ENCODE measurements around the gene GOT2.

GOT2 gene

DNA sequence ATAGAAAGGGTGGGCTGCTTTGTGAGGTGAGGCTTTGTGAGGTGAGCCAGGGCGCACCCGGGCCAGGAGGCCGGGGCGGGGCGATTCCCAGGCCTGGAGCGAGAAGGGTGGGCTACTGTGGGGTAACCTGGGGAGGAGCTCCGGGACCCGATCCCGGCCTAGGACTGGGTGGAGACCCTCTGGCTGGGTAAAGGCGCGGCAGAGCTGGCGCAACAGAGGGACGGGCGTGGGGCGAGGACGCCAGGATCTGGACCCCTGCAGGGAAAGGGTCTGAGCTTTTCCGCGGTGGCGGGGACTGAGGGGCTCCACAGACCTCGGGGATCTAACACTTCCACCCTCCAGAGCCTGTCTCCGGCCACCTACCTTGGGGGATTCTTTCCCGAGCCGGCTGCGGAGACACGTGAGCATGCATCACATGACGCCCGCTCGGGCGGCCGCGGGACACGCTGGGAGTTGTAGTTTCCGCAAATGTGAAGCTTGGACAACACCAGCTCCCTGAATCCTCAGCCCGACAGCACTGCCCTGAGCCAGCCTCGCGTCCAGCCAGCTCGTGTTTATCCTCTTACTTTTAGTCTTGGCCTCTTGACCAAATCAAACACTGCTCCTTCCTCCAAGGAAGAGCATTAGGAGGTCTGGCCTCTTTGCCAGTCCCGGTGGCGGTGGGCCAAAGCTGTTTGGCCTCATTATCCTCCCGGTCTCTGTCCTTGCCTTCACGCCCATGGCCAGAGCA is 49.6 kb downstream of the GOT2 start, which contains the start of gene SLC38A7:
Gene SLC38A7 (minus strand): TSS at position 417 of the 730 bp plus-strand sequence. CDS start 4,644 bp downstream, outside the sequence.
- Histone ChIP-seq H3K79me2 (ENCODE audit: insufficient read depth, low read length) (peaks cover 8% of the 10 kb centered on the region; the same call in 1 of the 2 replicates), H3K36me3 (ENCODE audit: insufficient read depth, low read length) (peaks cover 3% of the 10 kb centered on the region; the same call in 1 of the 2 replicates), H3K27ac (ENCODE audit: low read length) (peak within 1 kb of the TSS; percentile 68), H3K9ac (ENCODE audit: low read depth, low read length) (peak within 1 kb of the TSS; percentile 69), H3K4me1 (ENCODE audit: insufficient read depth, low read length) (peaks cover 21% of the 10 kb centered on the region), H2AFZ (ENCODE audit: low read depth, low read length) (peak within 1 kb of the TSS; percentile 97), H3K27me3 (ENCODE audit: insufficient read depth, low read length, poor library complexity) (no peaks in the 10 kb centered on the region), H3K4me2 (ENCODE audit: insufficient read depth, low read length) (peak within 1 kb of the TSS; percentile 95), H4K20me1 (ENCODE audit: insufficient read depth, low read length) (peaks cover 3% of the 10 kb centered on the region; the same call in 1 of the 2 replicates), H3K9me3 (ENCODE audit: insufficient read depth, low read length, severe bottlenecking) (no peaks in the 10 kb centered on the region), H3K4me3 (ENCODE audit: low read depth in 1 of 2, low read length in 2 of 2) (peak within 1 kb of the TSS; percentile 61 to 90; a peak in 3 of 4 replicates)
- ATAC-seq (ENCODE audit: insufficient read depth, low read depth) (peak; percentile 97), DNase-seq (peak; percentile 81)
- no peak for TF ChIP-seq EZH2 (IDR thresholded peaks at IDR 0.05; ENCODE audit: borderline replicate concordance, low read depth, low read length, severe bottlenecking)
- TF ChIP-seq, protein P1, sequence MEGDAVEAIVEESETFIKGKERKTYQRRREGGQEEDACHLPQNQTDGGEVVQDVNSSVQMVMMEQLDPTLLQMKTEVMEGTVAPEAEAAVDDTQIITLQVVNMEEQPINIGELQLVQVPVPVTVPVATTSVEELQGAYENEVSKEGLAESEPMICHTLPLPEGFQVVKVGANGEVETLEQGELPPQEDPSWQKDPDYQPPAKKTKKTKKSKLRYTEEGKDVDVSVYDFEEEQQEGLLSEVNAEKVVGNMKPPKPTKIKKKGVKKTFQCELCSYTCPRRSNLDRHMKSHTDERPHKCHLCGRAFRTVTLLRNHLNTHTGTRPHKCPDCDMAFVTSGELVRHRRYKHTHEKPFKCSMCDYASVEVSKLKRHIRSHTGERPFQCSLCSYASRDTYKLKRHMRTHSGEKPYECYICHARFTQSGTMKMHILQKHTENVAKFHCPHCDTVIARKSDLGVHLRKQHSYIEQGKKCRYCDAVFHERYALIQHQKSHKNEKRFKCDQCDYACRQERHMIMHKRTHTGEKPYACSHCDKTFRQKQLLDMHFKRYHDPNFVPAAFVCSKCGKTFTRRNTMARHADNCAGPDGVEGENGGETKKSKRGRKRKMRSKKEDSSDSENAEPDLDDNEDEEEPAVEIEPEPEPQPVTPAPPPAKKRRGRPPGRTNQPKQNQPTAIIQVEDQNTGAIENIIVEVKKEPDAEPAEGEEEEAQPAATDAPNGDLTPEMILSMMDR (IDR thresholded peaks at IDR 0.05; ENCODE audit: borderline replicate concordance, extremely low read depth, low read length, poor library complexity, severe bottlenecking): no peak

DNA sequence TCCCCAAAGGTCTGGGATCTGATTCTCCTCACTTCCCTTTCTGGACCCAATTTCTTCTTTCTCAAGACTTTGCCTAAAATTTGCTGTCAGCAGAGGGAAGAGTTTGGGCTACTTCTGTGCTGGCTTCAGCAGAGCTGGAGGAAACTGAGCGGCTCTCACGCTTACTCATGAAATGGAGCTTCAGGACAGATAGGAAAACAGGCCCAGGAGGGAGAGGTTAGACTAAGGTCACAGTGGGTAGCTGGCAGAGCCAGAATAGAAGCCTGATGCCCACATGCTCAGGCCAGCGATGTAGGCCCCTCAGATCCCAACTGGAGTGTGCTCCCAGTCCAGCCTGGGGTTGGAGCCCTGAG is 50.1 kb downstream of the GOT2 start:
- H3K27me3 ChIP-seq (ENCODE audit: insufficient read depth, low read length, poor library complexity): no peaks in the 10 kb centered on the region
- H3K9ac ChIP-seq (ENCODE audit: low read depth, low read length): peak overlapping the region; percentile 69
- TF ChIP-seq, protein P1 (IDR thresholded peaks at IDR 0.05; ENCODE audit: borderline replicate concordance, extremely low read depth, low read length, poor library complexity, severe bottlenecking): no peak
- no peak for TF ChIP-seq EZH2 (IDR thresholded peaks at IDR 0.05; ENCODE audit: borderline replicate concordance, low read depth, low read length, severe bottlenecking)
- peak overlapping the region; percentile 68 for H3K27ac ChIP-seq (ENCODE audit: low read length)
- peak overlapping the region; percentile 97 for H2AFZ ChIP-seq (ENCODE audit: low read depth, low read length)
- no peaks in the 10 kb centered on the region for H3K9me3 ChIP-seq (ENCODE audit: insufficient read depth, low read length, severe bottlenecking)
- peak overlapping the region; percentile 61 to 90; a peak in 3 of 4 replicates for H3K4me3 ChIP-seq (ENCODE audit: low read depth in 1 of 2, low read length in 2 of 2)
- peaks cover 21% of the 10 kb centered on the region for H3K4me1 ChIP-seq (ENCODE audit: insufficient read depth, low read length)
- H3K36me3 ChIP-seq (ENCODE audit: insufficient read depth, low read length): peaks cover 4% of the 10 kb centered on the region; the same call in 1 of the 2 replicates
- peak overlapping the region; percentile 95 for H3K4me2 ChIP-seq (ENCODE audit: insufficient read depth, low read length)
- ATAC-seq (ENCODE audit: insufficient read depth, low read depth) (peak; percentile 15; the same call in 1 of the 3 replicates), DNase-seq (no peak)
- H3K79me2 ChIP-seq (ENCODE audit: insufficient read depth, low read length): peaks cover 8% of the 10 kb centered on the region; the same call in 1 of the 2 replicates
- peaks cover 3% of the 10 kb centered on the region; the same call in 1 of the 2 replicates for H4K20me1 ChIP-seq (ENCODE audit: insufficient read depth, low read length)

DNA sequence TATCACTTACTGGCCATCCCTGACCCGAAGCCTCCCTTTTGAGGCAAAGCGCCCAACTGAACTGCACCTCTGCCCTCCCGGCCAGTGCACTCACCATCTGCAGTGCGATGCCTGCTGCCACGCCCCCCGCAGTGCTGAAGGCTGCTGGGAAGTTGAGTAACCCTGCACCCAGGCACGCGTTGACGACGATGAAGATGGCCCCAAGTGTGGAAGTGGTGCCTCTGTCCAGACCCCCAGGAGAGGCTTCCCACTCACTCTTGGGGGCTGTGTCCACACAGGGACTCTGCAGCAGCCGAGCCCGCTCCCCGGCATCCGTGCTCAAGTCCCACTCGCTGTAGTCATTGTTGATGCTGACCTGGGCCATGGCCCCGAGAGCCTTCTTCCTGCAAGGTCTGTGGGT is 54.4 kb downstream of the GOT2 start:
- Histone ChIP-seq H2AFZ (ENCODE audit: low read depth, low read length) (no peak overlapping the region), H3K9ac (ENCODE audit: low read depth, low read length) (no peak overlapping the region), H3K79me2 (ENCODE audit: insufficient read depth, low read length) (peaks cover 8% of the 10 kb centered on the region; the same call in 1 of the 2 replicates), H3K36me3 (ENCODE audit: insufficient read depth, low read length) (peaks cover 30% of the 10 kb centered on the region), H3K27ac (ENCODE audit: low read length) (no peak overlapping the region), H3K9me3 (ENCODE audit: insufficient read depth, low read length, severe bottlenecking) (no peaks in the 10 kb centered on the region), H3K27me3 (ENCODE audit: insufficient read depth, low read length, poor library complexity) (no peaks in the 10 kb centered on the region), H3K4me2 (ENCODE audit: insufficient read depth, low read length) (no peak overlapping the region), H3K4me1 (ENCODE audit: insufficient read depth, low read length) (peaks cover 17% of the 10 kb centered on the region), H3K4me3 (ENCODE audit: low read depth in 1 of 2, low read length in 2 of 2) (no peak overlapping the region), H4K20me1 (ENCODE audit: insufficient read depth, low read length) (peaks cover 3% of the 10 kb centered on the region; the same call in 1 of the 2 replicates)
- ATAC-seq (ENCODE audit: insufficient read depth, low read depth) (no peak), DNase-seq (no peak)
- TF ChIP-seq, protein P1 (IDR thresholded peaks at IDR 0.05; ENCODE audit: borderline replicate concordance, extremely low read depth, low read length, poor library complexity, severe bottlenecking): no peak
- TF ChIP-seq EZH2 (IDR thresholded peaks at IDR 0.05; ENCODE audit: borderline replicate concordance, low read depth, low read length, severe bottlenecking): no peak

Measured in DND-41 (cell line).